Fibroblast of skin of left biceps (primary cell): Measurements from ENCODE around the gene SPAG16.
A peak's percentile ranks its signal among the peaks of the same experiment; 100 is the strongest.
"Not testable (repeated sequence)": the region's sequence is repeated elsewhere in the genome, so short reads cannot be mapped to it uniquely, and the experiment has no call there.

Source experiments
- DNase-seq, 2 experiments: peaks; one replicate each; pipeline ENCODE4 v3.0.0-alpha.2; 2013; ENCODE audit warnings: low read depth in 2 of 2

The SPAG16 gene

GRCh38 chr2:213995400-213996105, 711.3 kb downstream of the SPAG16 start:
- DNase-seq: peak; percentile 67

GRCh38 chr2:213998976-213999375, 714.7 kb downstream of the SPAG16 start:
- DNase-seq: not testable (repeated sequence)

GRCh38 chr2:214004463-214004862, 720.2 kb downstream of the SPAG16 start:
- no peak for DNase-seq

GRCh38 chr2:214005337-214005736, 721.1 kb downstream of the SPAG16 start:
- peak; percentile 4 to 8 for DNase-seq

GRCh38 chr2:214006601-214007000, 722.3 kb downstream of the SPAG16 start:
- DNase-seq: no peak

- no peak for DNase-seq
Observed at GRCh38 chr2:214011676-214012075, 727.4 kb downstream of the SPAG16 start.

- DNase-seq: no peak
Observed at GRCh38 chr2:214014551-214015220, 730.4 kb downstream of the SPAG16 start.

GRCh38 chr2:214019229-214019972, 735.1 kb downstream of the SPAG16 start:
- peak; percentile 75 to 76 for DNase-seq

- no peak for DNase-seq
Observed at GRCh38 chr2:214019973-214020345, 735.7 kb downstream of the SPAG16 start.

GRCh38 chr2:214029190-214029589, 744.9 kb downstream of the SPAG16 start:
- DNase-seq: no peak

GRCh38 chr2:214031566-214031965, 747.3 kb downstream of the SPAG16 start:
- DNase-seq: no peak

- no peak for DNase-seq
Observed at GRCh38 chr2:214034417-214034816, 750.2 kb downstream of the SPAG16 start.

- DNase-seq: no peak
Observed at GRCh38 chr2:214035091-214035852, 751.0 kb downstream of the SPAG16 start.

- no peak for DNase-seq
Observed at GRCh38 chr2:214035921-214036320, 751.7 kb downstream of the SPAG16 start.

- DNase-seq: no peak
Observed at GRCh38 chr2:214038186-214038585, 753.9 kb downstream of the SPAG16 start.

- no peak for DNase-seq
Observed at GRCh38 chr2:214050731-214051130, 766.5 kb downstream of the SPAG16 start.

- DNase-seq: no peak
Observed at GRCh38 chr2:214051585-214051984, 767.3 kb downstream of the SPAG16 start.

- no peak for DNase-seq
Observed at GRCh38 chr2:214052235-214052634, 768.0 kb downstream of the SPAG16 start.

GRCh38 chr2:214057986-214058385, 773.7 kb downstream of the SPAG16 start:
- no peak for DNase-seq

GRCh38 chr2:214062279-214062678, 778.0 kb downstream of the SPAG16 start:
- DNase-seq: not testable (repeated sequence)

- no peak for DNase-seq
Observed at GRCh38 chr2:214064471-214064870, 780.2 kb downstream of the SPAG16 start.

- DNase-seq: no peak
Observed at GRCh38 chr2:214066862-214067261, 782.6 kb downstream of the SPAG16 start.
